Measurements from ENCODE around the gene PODNL1.

GRCh38 chr19:13984186-13984585 is 46.0 kb upstream of the PODNL1 start:
- TF ChIP-seq POLR2A (IDR thresholded peaks at IDR 0.05; ENCODE audit: low read length) (no peak), GATA1 (IDR thresholded peaks at IDR 0.05; ENCODE audit: low read depth, low read length) (no peak)
